ENCODE data around the gene SDK1.

GRCh38 chr7:4001742-4002141, 700.7 kb downstream of the SDK1 start:
- TF ChIP-seq CTCF (IDR thresholded peaks at IDR 0.05; ENCODE audit: low read depth, low read length) (no peak), MAX (IDR thresholded peaks at IDR 0.05; ENCODE audit: low read depth, low read length) (no peak)

All from NB4 (cell line).